Smooth muscle cell (in vitro differentiated cells): Measurements from ENCODE around the gene NUDT14. TPM values are rescaled to one million over a fixed set of nuclear protein-coding genes. Genes with fewer than 3 reads are reported as not detected.

ENCODE experiments used
- DNase-seq: peaks from one replicate; lab custom pipeline; 2025; ENCODE audit not compliant: unreplicated experiment; lab: John Stamatoyannopoulos, UW
- H2AFZ ChIP-seq: fragments of 200-600 bp; sonication (generic); 2 replicates; pipeline ENCODE4 v1.6.0; 2016; ENCODE audit warnings: antibody characterized with exemption, low read depth, mild to moderate bottlenecking
- H3F3A ChIP-seq: fragments of 200-600 bp; sonication (generic); 2 replicates; pipeline ENCODE4 v1.6.0; 2017; ENCODE audit warnings: antibody characterized with exemption, low read depth
- H3K27ac ChIP-seq: fragments of 200-600 bp; sonication (generic); 2 replicates; pipeline ENCODE4 v1.5.1; 2016; ENCODE audit warnings: low read depth, mild to moderate bottlenecking
- H3K27me3 ChIP-seq: fragments of 200-600 bp; sonication (generic); 2 replicates; pipeline ENCODE4 v1.6.1; 2016; ENCODE audit warnings: low read depth, mild to moderate bottlenecking
- H3K36me3 ChIP-seq: fragments of 200-600 bp; sonication (generic); 2 replicates; pipeline ENCODE4 v1.5.1; 2016; ENCODE audit warnings: low read depth
- H3K4me1 ChIP-seq: fragments of 200-600 bp; sonication (generic); 2 replicates; pipeline ENCODE4 v1.5.1; 2016; ENCODE audit warnings: low read depth
- H3K4me2 ChIP-seq: fragments of 200-600 bp; sonication (generic); 2 replicates; pipeline ENCODE4 v1.6.0; 2016; ENCODE audit warnings: mild to moderate bottlenecking
- H3K4me3 ChIP-seq: fragments of 200-600 bp; sonication (generic); 2 replicates; pipeline ENCODE4 v1.5.1; 2016; ENCODE audit warnings: mild to moderate bottlenecking
- H3K79me2 ChIP-seq: fragments of 200-600 bp; sonication (generic); 2 replicates; pipeline ENCODE4 v1.6.0; 2016; ENCODE audit warnings: low read depth, mild to moderate bottlenecking
- H3K9ac ChIP-seq: fragments of 200-600 bp; sonication (generic); 2 replicates; pipeline ENCODE4 v1.6.0; 2016; ENCODE audit warnings: low read depth
- H3K9me3 ChIP-seq: fragments of 200-600 bp; sonication (generic); replicated peaks from 2 replicates; pipeline ENCODE4 v1.5.1; 2016; ENCODE audit warnings: low read depth
- H4K20me1 ChIP-seq: fragments of 200-600 bp; sonication (generic); 2 replicates; pipeline ENCODE4 v1.6.0; 2016; ENCODE audit warnings: low read depth
- CTCF ChIP-seq: fragments of 200-600 bp; sonication (generic); IDR thresholded peaks from 2 replicates; pipeline ENCODE4 v1.5.1; 2017; ENCODE audit warnings: borderline replicate concordance, mild to moderate bottlenecking, antibody characterized with exemption; ENCODE audit not compliant: insufficient read depth, poor library complexity, severe bottlenecking
- WGBS: methylation state at CpG from one replicate; pipeline ENCODE4 v1.1.7; 2016; ENCODE audit warnings: low lambda C conversion rate; 5-methylcytosine and 5-hydroxymethylcytosine counted together
- polyA plus RNA-seq: library from polyadenylated mRNA; unstranded; fragments of >200 nt; fragmentation: Nextera tagmentation; extraction: Ambion mirVana; gene quantifications from 2 replicates; pipeline ENCODE4 v1.2.1, GENCODE V29; 2016
- total RNA-seq: library from RNA; depleted of rRNA; stranded (reverse); fragments of >200 nt; gene quantifications from 2 replicates; pipeline ENCODE4 v1.2.3, GENCODE V29; 2014

NUDT14 gene
- total and polyA plus RNA-seq, 2 experiments from 2014 or later, result 7.9 to 30.7 TPM

GRCh38 chr14:105205673-105206208 is 24.6 kb upstream of the NUDT14 start:
- Histone ChIP-seq H3K27ac (no peak overlapping the region), H3K4me3 (no peak overlapping the region), H3K9ac (no peak overlapping the region), H3K27me3 (no peaks in the 10 kb centered on the region), H3K9me3 (no peaks in the 10 kb centered on the region), H3K4me2 (no peak overlapping the region), H3K4me1 (peaks cover 3% of the 10 kb centered on the region), H3F3A (no peaks in the 10 kb centered on the region), H2AFZ (no peak overlapping the region), H4K20me1 (no peaks in the 10 kb centered on the region), H3K79me2 (no peaks in the 10 kb centered on the region), H3K36me3 (no peaks in the 10 kb centered on the region)
- 77% methylated on average over 12 of the region's 12 CpGs for WGBS
- no peak for TF ChIP-seq CTCF
- DNase-seq, result no peak

GRCh38 chr14:105204931-105205672 is 24.0 kb upstream of the NUDT14 start:
- no peak overlapping the region for H3K27ac ChIP-seq
- H3K4me2 ChIP-seq, result no peak overlapping the region
- no peak overlapping the region for H3K9ac ChIP-seq
- H3F3A ChIP-seq, result no peaks in the 10 kb centered on the region
- H3K4me3 ChIP-seq, result no peak overlapping the region
- no peaks in the 10 kb centered on the region for H3K9me3 ChIP-seq
- H3K79me2 ChIP-seq, result no peaks in the 10 kb centered on the region
- no peak for DNase-seq
- no peaks in the 10 kb centered on the region for H3K27me3 ChIP-seq
- WGBS, result 88% methylated on average over 21 of the region's 21 CpGs
- H3K36me3 ChIP-seq, result no peaks in the 10 kb centered on the region
- H4K20me1 ChIP-seq, result no peaks in the 10 kb centered on the region
- no peak overlapping the region for H2AFZ ChIP-seq
- TF ChIP-seq CTCF, result no peak
- peaks cover 3% of the 10 kb centered on the region for H3K4me1 ChIP-seq

- DNase-seq, result no peak
- H3K27ac ChIP-seq, result no peak overlapping the region
- H3K4me1 ChIP-seq, result peaks cover 3% of the 10 kb centered on the region
- H2AFZ ChIP-seq, result no peak overlapping the region
- no peaks in the 10 kb centered on the region for H3F3A ChIP-seq
- no peak overlapping the region for H3K4me2 ChIP-seq
- H3K4me3 ChIP-seq, result no peak overlapping the region
- no peaks in the 10 kb centered on the region for H4K20me1 ChIP-seq
- H3K36me3 ChIP-seq, result no peaks in the 10 kb centered on the region
- H3K79me2 ChIP-seq, result no peaks in the 10 kb centered on the region
- no peaks in the 10 kb centered on the region for H3K27me3 ChIP-seq
- TF ChIP-seq CTCF, result no peak
- WGBS, result 84% methylated on average over 24 of the region's 24 CpGs
- no peaks in the 10 kb centered on the region for H3K9me3 ChIP-seq
- H3K9ac ChIP-seq, result no peak overlapping the region
Measured at GRCh38 chr14:105204206-105204930, 23.3 kb upstream of the NUDT14 start.
